ENCODE measurements around the gene CTDSPL. TPM values are rescaled to one million over a fixed set of nuclear protein-coding genes. Genes with fewer than 3 reads are reported as not detected.

Gene CTDSPL
- total RNA-seq, 1 experiment from 2014 or later, result 124 TPM

GRCh38 chr3:37944391-37944842 lies 82.7 kb downstream of the CTDSPL start:
- CTCF ChIA-PET, result interaction anchor here (0.7 kb wide), 1 partner anchor 43 kb away, joined by 3 read pairs; no protein-coding TSS in a partner anchor
- intact Hi-C loops (cut with micrococcal nuclease; ENCODE audit: unreplicated experiment), result loop anchor here (10.0 kb wide), 1 partner anchor 1200 kb away; no protein-coding TSS in a partner anchor
- H3K9me2 ChIP-seq (ENCODE audit: insufficient read depth), result no peaks in the 10 kb centered on the region
- no peak for TF ChIP-seq CTCF (conservative IDR thresholded peaks at IDR 0.05)
- TF ChIP-seq EZH2 (IDR thresholded peaks at IDR 0.05; ENCODE audit: low read depth), result no peak
- H3K79me2 ChIP-seq (ENCODE audit: low read depth), result peaks cover 65% of the 10 kb centered on the region
- no peak overlapping the region for H2AFZ ChIP-seq
- H3F3A ChIP-seq (ENCODE audit: insufficient read depth, low read depth), result peaks cover 44% of the 10 kb centered on the region
- DNase-seq, result no peak
- peak overlapping the region; percentile 88 for H3K27ac ChIP-seq
- no peaks in the 10 kb centered on the region for H3K9me3 ChIP-seq (ENCODE audit: insufficient read depth, low read depth)
- POLR2A ChIA-PET (ENCODE audit: unreplicated experiment), result interaction anchor here (0.6 kb wide), 2 partner anchors 36 to 41 kb away, joined by 3 to 5 read pairs; no protein-coding TSS in a partner anchor
- H3K27me3 ChIP-seq (ENCODE audit: insufficient read depth, low read depth), result no peaks in the 10 kb centered on the region
- BruUV-seq (replicated peaks), result no TSS peak
- peaks cover 8% of the 10 kb centered on the region; the same call in 1 of the 2 replicates for H3K36me3 ChIP-seq (ENCODE audit: low read depth)
- peak overlapping the region; percentile 16; the same call in 1 of the 2 replicates for H3K4me3 ChIP-seq
- peaks cover 59% of the 10 kb centered on the region for H3K4me1 ChIP-seq (replicated peaks; ENCODE audit: insufficient read depth)
- H4K20me1 ChIP-seq (ENCODE audit: insufficient read depth), result no peaks in the 10 kb centered on the region
- peak overlapping the region; percentile 84 for H3K4me2 ChIP-seq

DNA sequence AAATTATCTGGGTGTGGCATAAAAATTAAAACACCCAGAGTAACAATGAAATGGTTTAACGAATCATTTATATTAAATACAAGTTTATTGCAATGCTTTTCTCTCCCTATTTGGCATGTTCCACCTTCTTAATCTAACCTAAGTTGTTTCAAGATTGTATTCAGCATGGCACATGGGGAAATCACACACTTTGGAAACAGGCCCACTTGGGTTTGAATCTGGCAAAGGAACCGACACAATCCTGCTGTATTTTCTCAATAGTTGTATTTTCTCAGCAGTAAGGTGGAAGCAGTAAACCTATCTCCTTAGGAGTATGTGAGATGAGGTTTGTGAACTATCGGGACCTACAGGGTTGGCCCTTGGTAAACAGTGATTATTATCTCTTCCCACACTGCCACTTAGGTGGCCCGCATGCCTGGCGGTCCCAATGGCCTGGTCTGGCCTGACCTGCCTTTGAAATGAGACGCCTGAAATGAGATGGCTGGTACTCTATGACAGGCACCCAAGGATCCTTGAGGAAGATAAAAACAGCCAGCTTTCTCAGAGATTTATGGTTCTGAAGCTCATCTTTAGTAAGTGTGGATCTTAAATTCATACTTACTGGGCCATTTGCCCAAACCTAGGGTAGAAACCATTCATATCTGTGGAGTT lies 83.6 kb downstream of the CTDSPL start:
- ChIA-PET CTCF (no interaction called here), POLR2A (ENCODE audit: unreplicated experiment) (interaction anchor here (0.5 to 1.6 kb wide), 7 partner anchors 8 to 212 kb away, joined by 3 to 25 read pairs (median 6); partner anchors contain the start of gene CTDSPL)
- peaks cover 59% of the 10 kb centered on the region for H3K4me1 ChIP-seq (replicated peaks; ENCODE audit: insufficient read depth)
- H3F3A ChIP-seq (ENCODE audit: insufficient read depth, low read depth), result peaks cover 44% of the 10 kb centered on the region
- H3K79me2 ChIP-seq (ENCODE audit: low read depth), result peaks cover 56% of the 10 kb centered on the region
- intact Hi-C loops (cut with micrococcal nuclease; ENCODE audit: unreplicated experiment), result loop anchor here (5.0 to 10.0 kb wide), 2 partner anchors 207 to 1200 kb away; no protein-coding TSS in a partner anchor
- BruUV-seq (replicated peaks), result no TSS peak
- H3K4me3 ChIP-seq, result peak overlapping the region; percentile 16; the same call in 1 of the 2 replicates
- DNase-seq, result peak; percentile 77 to 86
- peak overlapping the region; percentile 84 for H3K4me2 ChIP-seq
- H3K27ac ChIP-seq, result peak overlapping the region; percentile 88
- no peak overlapping the region for H2AFZ ChIP-seq
- H3K9me2 ChIP-seq (ENCODE audit: insufficient read depth), result no peaks in the 10 kb centered on the region
- no peaks in the 10 kb centered on the region for H3K27me3 ChIP-seq (ENCODE audit: insufficient read depth, low read depth)
- H3K36me3 ChIP-seq (ENCODE audit: low read depth), result peaks cover 12% of the 10 kb centered on the region; the same call in 1 of the 2 replicates
- no peaks in the 10 kb centered on the region for H3K9me3 ChIP-seq (ENCODE audit: insufficient read depth, low read depth)
- TF ChIP-seq CTCF (conservative IDR thresholded peaks at IDR 0.05), result no peak
- TF ChIP-seq EZH2 (IDR thresholded peaks at IDR 0.05; ENCODE audit: low read depth), result no peak
- H4K20me1 ChIP-seq (ENCODE audit: insufficient read depth), result no peaks in the 10 kb centered on the region

- H2AFZ ChIP-seq, result no peak overlapping the region
- TF ChIP-seq EZH2 (IDR thresholded peaks at IDR 0.05; ENCODE audit: low read depth) (no peak), CTCF (conservative IDR thresholded peaks at IDR 0.05) (no peak)
- H3K79me2 ChIP-seq (ENCODE audit: low read depth), result peaks cover 49% of the 10 kb centered on the region
- H3K27me3 ChIP-seq (ENCODE audit: insufficient read depth, low read depth), result no peaks in the 10 kb centered on the region
- H3K9me3 ChIP-seq (ENCODE audit: insufficient read depth, low read depth), result no peaks in the 10 kb centered on the region
- DNase-seq, result peak; percentile 95 to 97
- peak overlapping the region; percentile 16; the same call in 1 of the 2 replicates for H3K4me3 ChIP-seq
- peaks cover 59% of the 10 kb centered on the region for H3K4me1 ChIP-seq (replicated peaks; ENCODE audit: insufficient read depth)
- ChIA-PET POLR2A (ENCODE audit: unreplicated experiment) (interaction anchor here (0.5 to 1.6 kb wide), 9 partner anchors 9 to 212 kb away, joined by 3 to 25 read pairs (median 3); partner anchors contain the start of genes ACAA1 and CTDSPL), CTCF (interaction anchor here (0.7 kb wide), 1 partner anchor 56 kb away, joined by 3 read pairs; no protein-coding TSS in a partner anchor)
- H3F3A ChIP-seq (ENCODE audit: insufficient read depth, low read depth), result peaks cover 44% of the 10 kb centered on the region
- peak overlapping the region; percentile 88 for H3K27ac ChIP-seq
- H4K20me1 ChIP-seq (ENCODE audit: insufficient read depth), result no peaks in the 10 kb centered on the region
- intact Hi-C loops (cut with micrococcal nuclease; ENCODE audit: unreplicated experiment), result loop anchor here (1.0 to 10.0 kb wide), 6 partner anchors 10 to 1199 kb away; no protein-coding TSS in a partner anchor
- BruUV-seq (replicated peaks), result TSS peak; percentile 24
- H3K36me3 ChIP-seq (ENCODE audit: low read depth), result peaks cover 18% of the 10 kb centered on the region; the same call in 1 of the 2 replicates
- H3K4me2 ChIP-seq, result peak overlapping the region; percentile 84
- no peaks in the 10 kb centered on the region for H3K9me2 ChIP-seq (ENCODE audit: insufficient read depth)
These were observed 84.3 kb downstream of the CTDSPL start for GRCh38 chr3:37945807-37946530.

Data from PC-9 (cell line).